A673 (cell line): ENCODE results near the gene PSENEN. TPM values are rescaled to one million over a fixed set of nuclear protein-coding genes. Genes with fewer than 3 reads are reported as not detected.

Source experiments
- total RNA-seq: library from RNA; stranded (reverse); gene quantifications from 2 replicates; pipeline ENCODE4 v1.2.3, GENCODE V29; 2021

PSENEN gene
- total RNA-seq, 1 experiment from 2014 or later = 58.8 TPM

Other genes with a start within 250 kb of the PSENEN start
- gene DMKN, start 232.0 kb upstream of the PSENEN start, total RNA-seq = not detected in 2 replicates
- gene SBSN, start 217.3 kb upstream of the PSENEN start, total RNA-seq = not detected in 2 replicates
- gene GAPDHS, start 212.2 kb upstream of the PSENEN start, total RNA-seq = not detected in 2 replicates
- gene TMEM147, start 200.0 kb upstream of the PSENEN start, total RNA-seq = 105 and 115 TPM in 2 replicates
- gene ATP4A, start 182.0 kb upstream of the PSENEN start, total RNA-seq = not detected in 2 replicates
- not detected in 2 replicates for gene PMIS2, start 159.5 kb upstream of the PSENEN start, total RNA-seq
- gene HAUS5, start 132.9 kb upstream of the PSENEN start, total RNA-seq = 31.1 and 33.5 TPM in 2 replicates
- 104 and 106 TPM in 2 replicates for gene RBM42, start 116.6 kb upstream of the PSENEN start, total RNA-seq
- 0.73 and 1.3 TPM in 2 replicates for gene ETV2, start 103.9 kb upstream of the PSENEN start, total RNA-seq
- 456 and 467 TPM in 2 replicates for gene COX6B1, start 97.3 kb upstream of the PSENEN start, total RNA-seq
- gene UPK1A, start 79.1 kb upstream of the PSENEN start, total RNA-seq = not detected in 2 replicates
- gene ZBTB32, start 41.1 kb upstream of the PSENEN start, total RNA-seq = not detected in 2 replicates
- 49.1 and 51.0 TPM in 2 replicates for gene KMT2B, start 27.6 kb upstream of the PSENEN start, total RNA-seq
- gene IGFLR1, start 3.2 kb upstream of the PSENEN start, total RNA-seq = 4.9 and 5.8 TPM in 2 replicates
- gene U2AF1L4, start 233 bp upstream of the PSENEN start, total RNA-seq = 20.4 and 21.0 TPM in 2 replicates
- gene LIN37, start 2.9 kb downstream of the PSENEN start, total RNA-seq = 11.3 and 13.2 TPM in 2 replicates
- gene HSPB6, start 11.4 kb downstream of the PSENEN start, total RNA-seq = 0.50 TPM in 1 of 2 replicates, not detected in the other
- gene PROSER3, start 12.5 kb downstream of the PSENEN start, total RNA-seq = 38.4 and 44.8 TPM in 2 replicates
- 39.6 and 49.6 TPM in 2 replicates for gene ARHGAP33, start 29.9 kb downstream of the PSENEN start, total RNA-seq
- not detected in 2 replicates for gene PRODH2, start 67.2 kb downstream of the PSENEN start, total RNA-seq
- gene NPHS1, start 106.9 kb downstream of the PSENEN start, total RNA-seq = not detected in 2 replicates
- 0.15 and 0.17 TPM in 2 replicates for gene KIRREL2, start 111.3 kb downstream of the PSENEN start, total RNA-seq
- 13.9 and 14.9 TPM in 2 replicates for gene APLP1, start 122.9 kb downstream of the PSENEN start, total RNA-seq
- gene NFKBID, start 154.9 kb downstream of the PSENEN start, total RNA-seq = 14.9 and 18.0 TPM in 2 replicates
- gene HCST, start 156.9 kb downstream of the PSENEN start, total RNA-seq = 4.2 and 4.5 TPM in 2 replicates
- not detected in 2 replicates for gene TYROBP, start 162.6 kb downstream of the PSENEN start, total RNA-seq
- 14.6 and 15.5 TPM in 2 replicates for gene LRFN3, start 190.7 kb downstream of the PSENEN start, total RNA-seq
- 8.9 and 11.0 TPM in 2 replicates for gene SDHAF1, start 249.5 kb downstream of the PSENEN start, total RNA-seq